ENCODE measurements around the gene TREH. TPM values are rescaled to one million over a fixed set of nuclear protein-coding genes. Genes with fewer than 3 reads are reported as not detected.

The TREH gene
- total RNA-seq, 1 experiment from 2014 or later = not detected

- Histone ChIP-seq H3K27ac (ENCODE audit: insufficient read length, low read depth, low read length) (no peak overlapping the region), H3K4ac (ENCODE audit: low read depth, low read length) (no peak overlapping the region), H3K79me1 (ENCODE audit: insufficient read depth, low read depth, low read length, poor library complexity, severe bottlenecking) (no peaks in the 10 kb centered on the region), H2BK5ac (ENCODE audit: insufficient read length, low read length) (no peak overlapping the region), H3K14ac (ENCODE audit: insufficient read depth, low read length) (no peak overlapping the region; the same call in 1 of the 2 replicates), H3K4me2 (ENCODE audit: insufficient read depth, insufficient read length, low read length) (no peak overlapping the region), H3K79me2 (ENCODE audit: insufficient read depth, low read length) (no peaks in the 10 kb centered on the region; the same call in 1 of the 2 replicates), H3K23ac (ENCODE audit: insufficient read length, low read depth, low read length) (no peak overlapping the region), H3T11ph (ENCODE audit: low read length) (no peak overlapping the region), H4K20me1 (ENCODE audit: control insufficient read depth, insufficient read depth, insufficient read length) (no peaks in the 10 kb centered on the region), H4K8ac (replicated peaks; ENCODE audit: insufficient read length, low read depth, low read length) (no peak overlapping the region), H2BK15ac (ENCODE audit: low read depth, low read length) (no peak overlapping the region), H4K5ac (ENCODE audit: insufficient read length, low read depth, low read length) (no peak overlapping the region), H3K4me1 (ENCODE audit: insufficient read depth, low read length) (peaks cover 10% of the 10 kb centered on the region; the same call in 1 of the 2 replicates), H3K18ac (ENCODE audit: insufficient read length, low read depth, low read length) (no peak overlapping the region), H3K56ac (ENCODE audit: insufficient read length, low read depth, low read length) (no peak overlapping the region), H2BK120ac (ENCODE audit: low read depth, low read length, poor library complexity, severe bottlenecking) (no peak overlapping the region), H3K9me3 (ENCODE audit: control insufficient read depth, low read depth, low read length) (no peaks in the 10 kb centered on the region), H2AK5ac (ENCODE audit: insufficient read length, low read length) (no peak overlapping the region), H2BK20ac (ENCODE audit: low read depth, low read length, poor library complexity, severe bottlenecking) (no peak overlapping the region), H3K9ac (ENCODE audit: extremely low read depth, insufficient read length, low read length) (no peak overlapping the region), H2AFZ (ENCODE audit: low read length) (no peak overlapping the region), H3K23me2 (ENCODE audit: insufficient read length, low read depth, low read length, poor library complexity, severe bottlenecking) (peaks cover 9% of the 10 kb centered on the region), H3K27me3 (ENCODE audit: insufficient read depth, low read length) (no peaks in the 10 kb centered on the region; the same call in 1 of the 2 replicates), H4K91ac (ENCODE audit: insufficient read length, low read depth, low read length) (no peak overlapping the region), H2BK12ac (ENCODE audit: insufficient read length, low read depth, low read length) (no peak overlapping the region)
- DNase-seq = no peak
- Mint-ChIP-seq H3K4me3 (peak overlapping the region in 1 of 2 experiments; percentile 10; a peak in 1 of 5 replicates), H3K27ac (peak overlapping the region in 2 of 3 experiments; percentile 6 to 79; a peak in 4 of 7 replicates), H3K9me3 (no peaks in the 10 kb centered on the region), H3K27me3 (ENCODE audit: low read depth) (peaks cover 5% of the 10 kb centered on the region; the same call in 1 of the 2 replicates), H3K4me1 (peaks cover 80 to 83% of the 10 kb centered on the region in 2 experiments), H3K36me3 (ENCODE audit: insufficient read depth in 1 of 3, low read depth in 3 of 3) (no peaks in the 10 kb centered on the region; a peak in 1 of 7 replicates)
- WGBS (ENCODE audit: extremely low coverage, insufficient read length, low lambda C conversion rate) = no CpG with 5 or more reads among the region's 11 CpGs
- no peak for TF ChIP-seq CTCF (conservative IDR thresholded peaks at IDR 0.05)
Observed at GRCh38 chr11:118618115-118618990, 61.1 kb downstream of the TREH start.

All from H9 (cell line).